Measurements from ENCODE around the gene CD200.

DNA sequence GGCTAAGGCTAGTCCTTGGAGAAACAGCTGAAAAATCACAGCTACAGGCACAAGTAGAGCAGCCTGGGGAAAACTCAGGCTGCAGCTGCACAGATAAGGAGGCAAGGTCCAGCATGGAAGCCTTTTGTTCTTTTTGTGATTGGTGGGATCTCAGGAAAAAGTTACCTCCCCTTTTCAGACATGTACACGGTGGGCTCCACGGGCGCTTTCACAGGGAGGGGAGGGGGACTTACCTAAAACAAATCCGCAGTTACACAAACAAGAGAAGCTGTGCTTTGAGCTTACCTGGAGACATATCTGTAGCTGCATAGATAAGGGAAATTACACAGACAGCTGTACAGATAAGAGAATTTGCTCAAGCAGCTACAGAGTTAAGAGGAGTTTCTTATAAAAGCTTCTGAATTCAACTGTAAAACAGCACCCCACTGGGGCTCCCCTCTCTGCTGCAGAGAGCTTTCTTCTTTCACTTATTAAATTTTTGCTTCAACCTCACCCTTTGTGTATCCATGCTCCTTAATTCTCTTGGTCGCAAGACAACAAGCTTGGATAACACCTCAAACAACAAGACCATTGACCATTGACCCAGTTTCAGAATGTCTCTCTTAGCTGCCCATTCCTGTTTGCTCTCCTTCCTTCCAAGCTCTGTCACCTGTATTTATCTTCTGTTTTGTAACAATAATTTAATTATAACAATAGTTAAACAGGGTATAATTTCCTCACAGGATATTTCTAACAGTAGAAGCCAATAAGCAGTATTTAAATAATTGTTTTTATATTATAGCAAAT lies 10.9 kb upstream of the CD200 start:
- TF ChIP-seq POLR2A (IDR thresholded peaks at IDR 0.05), result no peak
- TF ChIP-seq, protein P1, sequence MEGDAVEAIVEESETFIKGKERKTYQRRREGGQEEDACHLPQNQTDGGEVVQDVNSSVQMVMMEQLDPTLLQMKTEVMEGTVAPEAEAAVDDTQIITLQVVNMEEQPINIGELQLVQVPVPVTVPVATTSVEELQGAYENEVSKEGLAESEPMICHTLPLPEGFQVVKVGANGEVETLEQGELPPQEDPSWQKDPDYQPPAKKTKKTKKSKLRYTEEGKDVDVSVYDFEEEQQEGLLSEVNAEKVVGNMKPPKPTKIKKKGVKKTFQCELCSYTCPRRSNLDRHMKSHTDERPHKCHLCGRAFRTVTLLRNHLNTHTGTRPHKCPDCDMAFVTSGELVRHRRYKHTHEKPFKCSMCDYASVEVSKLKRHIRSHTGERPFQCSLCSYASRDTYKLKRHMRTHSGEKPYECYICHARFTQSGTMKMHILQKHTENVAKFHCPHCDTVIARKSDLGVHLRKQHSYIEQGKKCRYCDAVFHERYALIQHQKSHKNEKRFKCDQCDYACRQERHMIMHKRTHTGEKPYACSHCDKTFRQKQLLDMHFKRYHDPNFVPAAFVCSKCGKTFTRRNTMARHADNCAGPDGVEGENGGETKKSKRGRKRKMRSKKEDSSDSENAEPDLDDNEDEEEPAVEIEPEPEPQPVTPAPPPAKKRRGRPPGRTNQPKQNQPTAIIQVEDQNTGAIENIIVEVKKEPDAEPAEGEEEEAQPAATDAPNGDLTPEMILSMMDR (IDR thresholded peaks at IDR 0.05), result no peak

All from adrenal gland (tissue), 5 donors.